NCI-H524 (cell line): ENCODE data around the gene ERC2.

Source experiments
- DNase-seq, 2 experiments: peaks; one replicate each; lab custom pipeline; 2025; lab: John Stamatoyannopoulos, UW

The ERC2 gene

GRCh38 chr3:55923626-55924025 is 544.6 kb downstream of the ERC2 start:
- DNase-seq, result no peak

DNA sequence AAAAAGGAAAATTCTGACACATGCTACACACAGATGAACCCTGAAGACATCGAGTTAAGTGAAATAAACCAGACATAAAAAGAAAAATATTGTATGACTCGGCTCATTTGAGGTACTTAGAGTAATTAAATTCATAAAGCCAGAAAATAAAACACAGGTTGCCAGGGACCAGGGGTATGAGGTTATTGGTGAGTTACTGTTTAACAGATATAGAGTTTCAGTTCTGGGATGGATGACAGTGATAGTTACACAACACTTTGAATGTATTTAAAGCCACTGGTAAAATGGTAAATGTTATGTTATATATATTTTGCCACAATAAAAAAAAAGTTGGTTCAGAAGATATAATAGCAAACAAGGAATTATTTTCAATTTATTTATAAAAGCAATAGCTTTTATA is 545.1 kb downstream of the ERC2 start:
- no peak for DNase-seq

- no peak for DNase-seq
Measured at GRCh38 chr3:55912880-55913279, 555.4 kb downstream of the ERC2 start.

DNA sequence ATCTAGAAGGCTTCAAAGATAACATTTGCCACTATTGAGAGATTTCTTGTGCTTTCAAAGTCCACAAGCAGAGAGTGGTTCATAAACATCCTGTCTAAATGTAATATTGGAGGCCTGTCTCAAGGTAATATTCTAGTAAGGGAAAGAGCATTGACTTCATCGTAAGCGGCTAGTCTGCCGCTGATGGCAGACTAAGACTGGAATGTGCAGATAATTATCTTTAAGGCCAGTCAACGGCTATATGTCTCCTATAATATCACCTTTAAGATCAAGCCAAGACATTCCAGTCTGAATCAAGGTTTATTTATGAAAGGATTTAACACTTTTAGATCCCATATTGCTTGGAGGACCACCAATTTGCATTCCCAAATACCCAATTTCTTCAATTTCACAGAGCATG is 557.0 kb downstream of the ERC2 start:
- DNase-seq, result no peak

- DNase-seq, result no peak
Measured at GRCh38 chr3:55910543-55910942, 557.7 kb downstream of the ERC2 start.

- DNase-seq, result no peak
Measured at GRCh38 chr3:55909373-55909772, 558.9 kb downstream of the ERC2 start.

DNA sequence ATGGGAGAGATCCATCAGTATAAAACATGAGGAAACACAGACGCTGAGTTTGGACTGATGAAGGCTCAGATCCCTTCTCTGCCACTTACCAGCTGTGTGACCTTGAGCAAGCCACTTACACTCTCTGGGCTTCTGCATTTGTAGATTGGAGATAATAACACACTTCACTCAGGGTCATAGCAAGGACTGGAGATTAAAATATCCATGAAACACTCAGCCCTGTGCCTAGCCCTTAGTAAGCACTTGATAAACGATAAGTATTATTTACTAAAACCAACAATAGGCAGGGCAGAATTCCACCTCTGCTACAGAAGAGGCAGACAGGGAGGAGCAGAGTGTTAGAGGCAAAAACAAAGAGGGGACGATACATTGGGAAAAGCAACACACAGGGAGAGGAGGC is 560.7 kb downstream of the ERC2 start:
- peak in 1 of 2 experiments; percentile 22 for DNase-seq

GRCh38 chr3:55906896-55907295 is 561.4 kb downstream of the ERC2 start:
- no peak for DNase-seq

DNA sequence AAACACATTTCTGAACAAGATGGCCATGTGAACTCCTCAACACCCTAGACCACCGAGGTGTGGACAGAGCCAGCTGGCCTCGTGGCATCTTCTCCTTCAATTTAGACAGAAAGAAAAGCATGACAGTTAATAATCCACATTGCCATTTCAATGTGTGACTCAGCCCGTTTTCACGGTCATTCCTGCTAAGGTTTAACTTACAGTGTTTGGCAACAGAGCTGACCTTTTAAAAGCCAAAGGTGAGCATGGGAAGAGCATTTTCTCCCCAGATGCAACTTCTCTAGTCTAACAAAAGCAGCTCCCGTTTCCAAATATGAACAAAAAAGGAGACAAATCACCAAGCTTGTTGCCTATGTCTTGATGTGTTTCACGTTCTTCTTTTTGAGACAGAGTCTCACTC is 563.6 kb downstream of the ERC2 start:
- no peak for DNase-seq

DNA sequence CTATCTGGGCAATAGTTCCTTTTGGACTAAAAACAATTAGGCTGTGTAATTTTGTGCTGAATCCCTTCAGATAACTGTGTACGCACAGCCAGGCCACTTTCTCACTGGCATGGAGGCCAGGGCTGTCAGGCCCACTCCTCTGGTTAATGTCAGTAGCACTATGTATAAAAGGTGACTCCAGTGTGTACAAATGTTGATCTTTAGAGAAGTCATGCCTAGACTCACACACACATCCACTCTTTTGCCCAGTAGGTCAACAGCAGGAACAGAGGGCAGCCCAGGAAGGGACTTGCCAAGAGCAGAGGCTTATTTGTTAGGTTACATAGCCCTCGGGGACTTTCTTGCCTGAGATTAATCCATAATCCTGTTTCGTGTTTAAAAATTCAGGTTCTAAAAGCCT is 564.6 kb downstream of the ERC2 start:
- DNase-seq, result no peak

GRCh38 chr3:55902221-55902900 is 565.9 kb downstream of the ERC2 start:
- no peak for DNase-seq

DNA sequence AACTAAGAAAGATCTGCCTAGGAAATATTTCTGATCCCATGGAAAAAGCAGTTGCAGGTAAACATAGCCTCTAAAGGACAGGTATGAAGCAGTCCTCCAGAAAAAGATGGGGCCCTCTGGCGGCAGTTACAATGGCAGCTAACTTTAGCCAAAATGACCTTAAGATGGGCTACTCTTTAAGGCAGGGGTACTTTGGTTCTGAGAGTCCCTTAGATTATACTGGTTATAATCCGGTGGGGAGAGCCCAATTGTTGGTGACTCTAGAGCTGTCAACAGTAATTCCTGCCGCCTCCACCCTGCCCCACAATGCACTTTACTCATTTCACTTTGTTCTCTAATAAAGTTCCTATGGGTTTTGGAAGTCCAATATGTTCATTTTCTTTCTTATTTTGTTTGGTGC is 568.4 kb downstream of the ERC2 start:
- DNase-seq, result no peak

- peak in 1 of 2 experiments; percentile 42 for DNase-seq
Measured at GRCh38 chr3:55897573-55898224, 570.6 kb downstream of the ERC2 start.

GRCh38 chr3:55895897-55896566 is 572.2 kb downstream of the ERC2 start:
- DNase-seq, result no peak

GRCh38 chr3:55894605-55895004 is 573.7 kb downstream of the ERC2 start:
- peak in 1 of 2 experiments; percentile 7 for DNase-seq

- DNase-seq, result no peak
Measured at GRCh38 chr3:55893045-55893664, 575.1 kb downstream of the ERC2 start.

- DNase-seq, result no peak
Measured at GRCh38 chr3:55891106-55891505, 577.2 kb downstream of the ERC2 start.

GRCh38 chr3:55888282-55888885 is 579.9 kb downstream of the ERC2 start:
- no peak for DNase-seq

DNA sequence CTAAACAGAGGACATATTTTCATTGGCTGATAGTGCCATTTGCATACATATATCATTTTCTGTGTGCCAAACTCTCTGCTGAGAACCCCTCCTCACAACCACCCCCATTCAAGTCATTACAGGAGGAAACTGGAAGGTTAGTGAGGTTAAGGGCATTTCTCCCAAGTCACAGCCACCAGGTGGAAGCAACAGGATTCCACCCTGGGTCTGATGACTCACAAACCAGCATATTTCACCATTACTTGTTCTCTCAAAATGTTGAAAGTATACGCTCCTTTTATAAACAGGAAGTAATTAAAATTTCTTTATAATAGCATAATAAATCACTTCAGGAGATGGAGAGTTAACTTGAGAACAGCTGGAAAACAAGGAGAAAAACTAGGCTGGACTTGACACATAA is 582.5 kb downstream of the ERC2 start:
- DNase-seq, result no peak

DNA sequence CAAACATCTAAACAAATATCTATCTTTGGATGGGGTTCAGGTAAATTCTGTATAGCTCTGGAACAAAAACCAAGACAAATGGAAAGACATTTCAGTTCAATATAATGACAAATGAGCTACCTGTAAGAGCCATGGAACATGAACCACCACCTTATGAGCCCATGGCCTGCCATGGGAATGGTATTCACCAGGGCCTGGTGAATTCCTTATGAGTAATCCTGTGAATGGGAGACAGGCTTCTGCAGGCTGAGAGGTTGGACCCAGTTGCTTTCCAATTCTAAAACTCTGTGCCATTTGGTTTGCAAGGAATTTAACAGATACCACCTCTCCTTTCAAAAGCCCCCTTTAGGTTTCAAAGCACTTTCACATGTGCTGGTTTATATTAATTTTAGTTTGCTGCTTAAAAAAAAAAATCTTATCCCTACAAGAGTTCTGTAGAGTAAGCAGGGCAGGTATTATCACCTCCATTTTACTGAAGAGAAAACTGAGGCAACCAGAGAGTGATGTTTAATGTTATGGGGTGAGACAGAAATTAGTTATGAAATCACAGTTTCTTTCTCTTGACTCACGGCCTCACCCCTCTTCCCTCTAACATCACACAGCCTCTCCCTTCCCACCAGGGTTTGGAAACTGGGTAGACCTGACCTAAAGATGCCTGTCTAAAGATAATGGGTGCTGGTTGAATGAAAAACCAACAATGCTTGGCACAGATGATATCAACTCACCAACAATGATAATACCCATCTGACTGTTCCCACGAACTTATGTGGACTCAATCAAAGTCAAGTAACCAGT is 583.6 kb downstream of the ERC2 start:
- no peak for DNase-seq

DNA sequence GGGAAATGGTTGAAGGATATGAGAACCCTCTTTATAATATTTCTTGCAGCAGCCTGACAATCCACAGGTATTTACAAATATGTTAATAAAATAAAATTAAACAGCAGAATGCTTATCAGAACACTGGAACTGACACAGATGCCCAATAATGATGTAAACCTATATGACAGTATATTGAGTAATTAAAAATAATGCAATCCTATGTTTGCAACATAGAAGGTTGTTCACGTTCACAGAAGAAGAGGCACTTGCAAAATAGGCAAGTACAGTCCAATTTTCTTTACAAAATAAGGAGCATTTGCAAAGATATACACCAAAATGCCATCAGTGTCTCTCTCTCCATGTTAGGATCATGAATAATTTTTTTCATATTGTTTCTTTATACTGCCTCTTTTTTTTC is 584.2 kb downstream of the ERC2 start:
- DNase-seq, result no peak

- DNase-seq, result no peak
Measured at GRCh38 chr3:55882006-55882405, 586.3 kb downstream of the ERC2 start.
